IPS-NIHi7 (cell line): ENCODE data around the gene MAPK9.

Experiments used
- DNase-seq: peaks from one replicate; pipeline ENCODE4 v3.0.0; 2012; ENCODE audit warnings: mixed read lengths; ENCODE audit errors: extremely low spot score

Gene MAPK9

GRCh38 chr5:180205916-180206315 lies 86.0 kb downstream of the MAPK9 start:
- no peak for DNase-seq

DNA sequence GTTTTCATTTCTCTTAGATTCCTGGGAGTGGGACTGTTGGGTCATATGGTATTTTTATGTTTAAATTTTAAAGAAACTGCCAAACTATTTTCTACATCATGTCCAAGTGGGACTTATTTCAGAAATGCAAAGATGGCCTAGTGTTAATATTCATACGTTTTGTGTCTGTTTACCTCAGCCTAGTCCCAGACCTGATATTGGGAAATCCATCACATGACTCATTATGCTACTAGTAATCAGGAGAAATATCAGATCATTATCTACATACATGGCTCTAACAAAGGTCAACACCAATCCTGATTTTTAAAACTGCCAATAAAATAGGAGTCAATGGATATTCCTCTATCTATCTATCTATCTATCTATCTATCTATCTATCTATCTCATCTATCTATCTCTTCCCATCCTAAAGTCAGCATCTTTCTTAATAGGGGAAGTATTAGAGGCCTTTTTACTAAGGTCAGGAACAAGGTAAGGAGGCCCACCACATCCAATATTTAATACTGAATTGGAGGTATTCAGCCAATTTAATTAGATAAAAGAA lies 87.5 kb downstream of the MAPK9 start:
- no peak for DNase-seq

GRCh38 chr5:180202939-180203573 lies 88.8 kb downstream of the MAPK9 start:
- DNase-seq: no peak

DNA sequence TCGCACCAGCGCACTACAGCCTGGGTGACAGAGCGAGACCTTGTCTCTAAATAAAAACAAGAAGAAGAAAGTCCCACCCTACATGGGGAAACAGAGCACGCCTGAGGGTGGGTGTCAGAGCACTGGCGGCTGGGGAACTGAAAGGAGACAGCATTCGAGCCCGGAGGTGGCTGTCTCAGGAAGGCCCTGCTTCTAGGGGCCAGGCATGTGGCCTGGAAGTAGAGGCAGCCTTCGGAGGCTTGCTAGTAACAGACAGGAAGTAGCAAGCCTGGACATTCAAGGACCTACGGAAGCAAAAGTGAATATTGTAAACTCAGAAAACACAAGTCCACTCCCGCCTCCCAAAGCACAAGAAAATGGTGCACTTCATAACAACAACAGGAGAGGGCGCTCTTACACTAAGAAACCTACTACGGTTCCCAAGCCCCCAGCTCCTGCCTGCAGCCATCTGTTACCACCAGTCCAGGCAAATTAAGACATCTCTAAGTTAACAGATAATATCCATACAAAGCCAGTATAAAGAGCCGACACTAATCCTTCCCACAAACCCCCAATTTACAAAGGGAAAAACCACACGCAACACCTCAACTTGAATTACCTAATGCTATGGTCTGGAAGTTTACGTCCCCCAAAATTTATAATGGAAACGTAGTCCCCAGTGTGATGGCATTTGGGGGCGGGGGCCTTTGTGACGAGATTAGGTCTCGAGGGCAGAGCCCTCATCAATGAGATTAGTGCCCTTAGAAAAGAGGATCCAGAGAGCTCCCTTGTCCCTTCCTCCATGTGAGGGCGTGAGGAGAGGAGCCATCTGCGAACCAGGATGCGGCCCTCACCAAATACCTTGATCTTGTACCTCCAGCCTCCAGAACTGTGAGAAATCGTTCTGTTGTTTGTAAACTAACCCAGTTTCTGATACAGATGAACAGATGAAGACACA lies 90.6 kb downstream of the MAPK9 start:
- DNase-seq: peak; percentile 87

DNA sequence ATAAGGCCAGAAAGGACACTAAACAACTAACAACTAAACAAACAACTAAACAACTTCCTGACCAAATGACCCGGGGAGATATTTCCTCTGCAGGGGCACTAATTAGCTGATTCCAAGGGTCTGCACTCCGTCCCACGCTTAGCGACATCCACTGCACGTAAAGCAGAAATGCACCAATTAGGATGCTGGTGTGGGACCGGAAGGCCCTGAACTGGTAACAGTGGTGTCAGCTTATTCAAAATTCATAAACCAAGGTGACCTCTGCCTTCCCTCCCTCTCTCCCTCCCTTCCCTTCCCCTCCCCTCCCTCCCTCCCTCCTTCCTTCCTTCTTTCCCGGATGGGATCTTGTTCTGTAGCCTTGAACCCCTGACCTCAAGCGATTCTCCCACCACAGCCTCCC lies 92.5 kb downstream of the MAPK9 start:
- DNase-seq: no peak

DNA sequence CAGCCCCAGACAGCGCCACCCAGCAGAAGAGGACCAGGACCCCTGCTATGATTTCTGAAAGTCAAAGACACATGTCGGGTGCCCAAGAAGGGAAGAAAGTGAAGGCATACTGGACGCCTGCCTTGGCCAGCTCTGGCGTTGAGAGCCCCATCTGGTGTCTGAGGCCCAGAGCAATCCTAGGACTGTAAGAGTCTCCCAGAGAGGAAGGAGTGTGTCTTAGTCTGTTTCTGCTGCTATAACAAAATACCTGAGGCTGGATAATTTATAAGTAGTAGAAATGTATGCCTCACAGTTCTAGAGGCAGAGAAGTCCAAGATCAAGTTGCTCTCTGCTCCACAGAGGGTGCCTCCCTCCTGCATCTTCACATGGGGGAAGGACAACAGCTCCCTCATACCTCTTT lies 93.7 kb downstream of the MAPK9 start:
- no peak for DNase-seq

- no peak for DNase-seq
Measured at GRCh38 chr5:180197016-180197702, 94.7 kb downstream of the MAPK9 start.

- no peak for DNase-seq
Measured at GRCh38 chr5:180194410-180195345, 97.2 kb downstream of the MAPK9 start.

DNA sequence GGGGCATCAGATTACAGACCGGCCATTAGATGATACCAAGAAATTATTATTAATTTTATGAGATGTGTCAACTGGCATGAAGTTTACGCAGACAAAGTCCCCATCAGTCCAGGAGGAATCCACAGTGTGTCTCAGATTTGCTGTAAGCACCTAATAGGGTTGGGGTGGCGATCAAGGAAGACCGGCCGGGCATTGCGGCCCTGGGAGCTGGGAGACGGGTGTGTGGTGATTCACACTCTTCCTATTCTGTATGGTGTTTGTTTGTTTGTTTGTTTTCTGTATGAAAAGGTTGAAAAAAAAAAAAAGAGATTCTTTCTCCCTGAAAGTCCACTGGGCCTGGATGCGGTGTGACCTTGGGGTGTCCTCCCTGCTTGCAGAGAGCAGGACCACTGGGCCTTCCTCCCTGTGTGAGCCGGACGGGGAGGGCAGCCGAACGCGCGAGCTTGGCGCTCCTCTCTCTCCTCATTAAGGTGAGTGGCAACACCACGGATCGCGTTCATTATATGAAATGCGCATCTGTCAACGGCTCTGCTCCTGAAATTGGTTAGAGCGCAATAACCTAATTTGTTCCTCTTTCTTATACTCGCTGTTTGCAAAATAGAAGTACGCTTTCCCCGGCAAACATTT lies 98.0 kb downstream of the MAPK9 start:
- no peak for DNase-seq

DNA sequence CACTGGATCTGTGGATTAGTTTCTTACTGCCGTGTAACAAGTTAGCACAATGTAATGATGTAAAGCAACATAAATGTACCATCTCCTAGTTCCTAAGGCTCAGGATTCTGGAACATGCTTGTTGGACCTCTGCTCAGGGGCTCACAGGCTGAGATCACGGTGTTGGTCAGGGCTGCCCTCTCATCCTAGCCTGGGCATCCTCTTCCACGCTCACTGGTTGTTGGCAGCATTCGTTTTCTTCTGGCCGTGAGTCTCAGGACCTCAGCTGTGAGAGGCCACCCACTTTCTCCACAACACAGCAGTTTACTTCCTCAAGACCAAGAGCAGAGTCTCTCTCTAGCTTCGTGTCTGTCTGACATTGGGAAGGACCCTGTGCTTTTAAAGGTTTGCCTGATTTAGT lies 100.2 kb downstream of the MAPK9 start:
- no peak for DNase-seq

DNA sequence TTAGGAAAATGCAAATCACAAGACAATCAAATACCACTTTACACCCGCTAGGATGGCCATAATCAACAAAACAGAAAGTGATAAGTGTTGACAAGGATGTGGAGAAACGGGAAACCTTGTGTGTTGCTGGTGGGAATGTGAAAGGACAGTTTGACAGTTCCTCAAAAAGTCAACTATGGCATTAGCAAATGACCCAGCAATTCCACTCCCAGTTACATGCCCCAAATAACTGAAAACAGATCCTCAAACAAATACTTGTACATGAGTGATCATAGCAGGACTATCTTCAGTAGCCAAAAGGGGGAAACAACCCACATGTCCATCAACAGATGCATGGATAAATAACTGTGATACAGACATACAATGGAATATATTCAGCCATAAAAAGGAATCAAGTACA lies 104.1 kb downstream of the MAPK9 start:
- DNase-seq: no peak
